Ascending aorta (tissue), 2 donors: ENCODE data around the gene APBA2. TPM values are rescaled to one million over a fixed set of nuclear protein-coding genes. Genes with fewer than 3 reads are reported as not detected.

Source experiments
- DNase-seq, 2 donors: peaks; one replicate each; pipeline ENCODE4 v3.0.0-alpha.2; 2019; ENCODE audit warnings: low spot score in 2 of 2
- H3K27ac ChIP-seq, 2 donors: fragments of 200-600 bp; sonication (generic); one replicate each; pipeline ENCODE4 v1.5.1; 2016 to 2017; ENCODE audit warnings: mild to moderate bottlenecking in 1 of 2
- H3K27me3 ChIP-seq: fragments of 200-600 bp; sonication (generic); one replicate; pipeline ENCODE4 v1.5.1; 2017
- H3K36me3 ChIP-seq, 2 donors: fragments of 200-600 bp; sonication (generic); one replicate each; pipeline ENCODE4 v1.5.1; 2016
- H3K4me1 ChIP-seq, 2 donors: fragments of 200-600 bp; sonication (generic); one replicate each; pipeline ENCODE4 v1.5.1; 2016 to 2017; ENCODE audit warnings: mild to moderate bottlenecking in 1 of 2
- H3K4me3 ChIP-seq, 2 donors: fragments of 200-600 bp; sonication (generic); one replicate each; pipeline ENCODE4 v1.5.1; 2016 to 2017; ENCODE audit warnings: mild to moderate bottlenecking in 1 of 2
- H3K9me3 ChIP-seq, 2 donors: fragments of 200-600 bp; sonication (generic); one replicate each; pipeline ENCODE4 v1.5.1; 2016
- intact Hi-C: fragments of 100-400 bp; cut with DNase I; formaldehyde crosslinking; loops from one replicate; pipeline ENCODE4 v1.15.1; 2023
- total RNA-seq: library from RNA; depleted of rRNA; stranded (reverse); fragments of >200 nt; gene quantifications from one replicate; pipeline ENCODE4 v1.1.0, GENCODE V29; 2016
- TF ChIP-seq, protein P1 (sequence below), 3 experiments: fragments of 200-600 bp in 2 of 3; fragments of 450-650 bp in 1 of 3; sonication (generic) in 2 of 3; IDR thresholded peaks; one replicate each; pipeline ENCODE4 v1.5.1; 2016 to 2019; ENCODE audit warnings: antibody characterized with exemption in 3 of 3, mild to moderate bottlenecking in 1 of 3, moderate library complexity in 1 of 3

Gene APBA2
- total RNA-seq, 1 donor from 2014 or later = 2.4 TPM

DNA sequence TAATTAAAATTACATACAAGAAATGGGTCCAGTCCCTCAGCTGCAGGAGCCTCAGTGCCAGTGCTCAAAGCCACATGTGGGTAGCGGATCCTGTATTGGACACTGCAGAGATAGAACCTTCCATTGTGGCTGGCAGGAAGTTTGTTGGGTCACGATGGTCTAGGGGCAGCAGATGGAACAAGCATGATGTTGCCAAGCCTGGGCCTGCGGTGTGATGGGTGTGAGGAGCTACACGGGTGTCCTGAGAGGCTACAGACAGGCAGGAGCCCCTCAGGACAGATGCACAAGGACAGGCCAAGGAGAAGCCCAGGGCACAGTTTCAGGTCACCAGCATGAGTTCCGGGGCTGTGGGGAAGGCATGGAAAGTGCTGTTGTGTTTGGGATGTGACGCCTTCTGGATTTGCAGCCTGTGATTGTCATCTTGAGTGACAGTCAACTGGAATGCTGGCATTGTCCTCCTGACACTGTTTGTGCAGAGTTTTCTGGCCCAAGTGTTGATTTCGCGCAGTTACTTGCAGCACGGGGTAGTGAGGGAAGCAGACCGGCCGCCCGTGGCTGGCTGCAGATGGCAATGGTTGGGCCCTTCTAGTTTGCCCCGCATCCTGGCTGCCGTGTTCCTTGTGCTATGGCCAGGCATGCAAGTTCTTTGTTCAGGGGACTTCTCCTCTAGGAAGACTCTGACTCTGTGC is 206.7 kb downstream of the APBA2 start:
- intact Hi-C loops = no loop called here
- no peaks in the 10 kb centered on the region for H3K4me1 ChIP-seq
- TF ChIP-seq, protein P1, sequence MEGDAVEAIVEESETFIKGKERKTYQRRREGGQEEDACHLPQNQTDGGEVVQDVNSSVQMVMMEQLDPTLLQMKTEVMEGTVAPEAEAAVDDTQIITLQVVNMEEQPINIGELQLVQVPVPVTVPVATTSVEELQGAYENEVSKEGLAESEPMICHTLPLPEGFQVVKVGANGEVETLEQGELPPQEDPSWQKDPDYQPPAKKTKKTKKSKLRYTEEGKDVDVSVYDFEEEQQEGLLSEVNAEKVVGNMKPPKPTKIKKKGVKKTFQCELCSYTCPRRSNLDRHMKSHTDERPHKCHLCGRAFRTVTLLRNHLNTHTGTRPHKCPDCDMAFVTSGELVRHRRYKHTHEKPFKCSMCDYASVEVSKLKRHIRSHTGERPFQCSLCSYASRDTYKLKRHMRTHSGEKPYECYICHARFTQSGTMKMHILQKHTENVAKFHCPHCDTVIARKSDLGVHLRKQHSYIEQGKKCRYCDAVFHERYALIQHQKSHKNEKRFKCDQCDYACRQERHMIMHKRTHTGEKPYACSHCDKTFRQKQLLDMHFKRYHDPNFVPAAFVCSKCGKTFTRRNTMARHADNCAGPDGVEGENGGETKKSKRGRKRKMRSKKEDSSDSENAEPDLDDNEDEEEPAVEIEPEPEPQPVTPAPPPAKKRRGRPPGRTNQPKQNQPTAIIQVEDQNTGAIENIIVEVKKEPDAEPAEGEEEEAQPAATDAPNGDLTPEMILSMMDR (IDR thresholded peaks at IDR 0.05) = no peak
- no peak overlapping the region for H3K4me3 ChIP-seq
- no peaks in the 10 kb centered on the region for H3K9me3 ChIP-seq
- no peak for DNase-seq
- H3K27me3 ChIP-seq = no peaks in the 10 kb centered on the region
- no peaks in the 10 kb centered on the region for H3K36me3 ChIP-seq
- H3K27ac ChIP-seq = no peak overlapping the region

DNA sequence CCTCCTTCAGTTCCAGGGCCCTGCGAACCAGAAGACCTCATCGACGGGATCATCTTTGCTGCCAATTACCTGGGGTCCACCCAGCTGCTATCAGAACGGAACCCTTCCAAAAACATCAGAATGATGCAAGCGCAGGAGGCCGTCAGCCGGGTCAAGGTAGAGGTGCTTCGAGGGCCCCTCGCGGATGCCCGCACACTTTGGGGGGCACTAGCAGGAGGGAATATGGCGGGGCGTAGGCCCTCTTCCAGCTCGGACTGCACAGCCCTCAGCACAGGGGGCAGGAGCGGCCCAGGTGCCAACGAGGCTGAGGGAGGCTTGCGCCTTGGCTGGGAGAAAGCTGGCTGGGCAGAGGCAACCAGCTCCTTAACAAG is 207.3 kb downstream of the APBA2 start:
- no peaks in the 10 kb centered on the region for H3K27me3 ChIP-seq
- H3K4me3 ChIP-seq = no peak overlapping the region
- H3K9me3 ChIP-seq = no peaks in the 10 kb centered on the region
- no peak for DNase-seq
- TF ChIP-seq, protein P1 (IDR thresholded peaks at IDR 0.05) = no peak
- H3K4me1 ChIP-seq = no peaks in the 10 kb centered on the region
- intact Hi-C loops = no loop called here
- no peak overlapping the region for H3K27ac ChIP-seq
- H3K36me3 ChIP-seq = no peaks in the 10 kb centered on the region

DNA sequence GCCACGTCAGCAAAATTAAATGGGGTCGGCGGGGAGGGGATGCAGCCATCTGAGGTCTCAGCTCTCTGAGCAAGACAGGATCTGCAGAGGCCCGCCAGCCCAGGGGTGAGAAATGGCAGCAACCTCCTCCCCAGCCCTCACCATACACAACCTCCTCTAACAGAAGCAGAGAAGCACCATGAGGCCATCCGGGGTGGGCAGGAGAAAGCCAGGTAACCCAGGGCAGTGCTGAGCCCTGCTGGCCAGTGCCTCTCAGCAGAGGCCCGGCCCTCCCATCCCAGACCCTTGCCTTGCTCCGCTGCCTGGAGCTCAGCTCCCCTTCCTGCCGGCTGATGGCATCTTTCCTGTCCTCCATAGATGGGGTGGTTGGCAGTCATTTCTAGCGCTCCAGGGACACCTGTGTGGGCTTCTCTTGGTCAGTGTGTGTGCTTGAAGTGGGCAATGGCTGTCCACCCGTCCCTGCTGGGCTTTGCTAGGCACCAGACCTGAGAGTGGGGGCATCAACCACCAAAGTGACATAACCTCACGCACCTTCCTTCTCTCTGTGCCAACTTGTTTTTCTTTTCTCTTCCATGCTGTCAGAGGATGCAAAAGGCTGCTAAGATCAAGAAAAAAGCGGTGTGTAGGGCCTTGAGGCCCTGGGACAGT is 208.0 kb downstream of the APBA2 start:
- H3K27ac ChIP-seq = no peak overlapping the region
- intact Hi-C loops = no loop called here
- TF ChIP-seq, protein P1 (IDR thresholded peaks at IDR 0.05) = no peak
- DNase-seq = no peak
- no peaks in the 10 kb centered on the region for H3K27me3 ChIP-seq
- no peak overlapping the region for H3K4me3 ChIP-seq
- H3K4me1 ChIP-seq = no peaks in the 10 kb centered on the region
- no peaks in the 10 kb centered on the region for H3K36me3 ChIP-seq
- no peaks in the 10 kb centered on the region for H3K9me3 ChIP-seq

DNA sequence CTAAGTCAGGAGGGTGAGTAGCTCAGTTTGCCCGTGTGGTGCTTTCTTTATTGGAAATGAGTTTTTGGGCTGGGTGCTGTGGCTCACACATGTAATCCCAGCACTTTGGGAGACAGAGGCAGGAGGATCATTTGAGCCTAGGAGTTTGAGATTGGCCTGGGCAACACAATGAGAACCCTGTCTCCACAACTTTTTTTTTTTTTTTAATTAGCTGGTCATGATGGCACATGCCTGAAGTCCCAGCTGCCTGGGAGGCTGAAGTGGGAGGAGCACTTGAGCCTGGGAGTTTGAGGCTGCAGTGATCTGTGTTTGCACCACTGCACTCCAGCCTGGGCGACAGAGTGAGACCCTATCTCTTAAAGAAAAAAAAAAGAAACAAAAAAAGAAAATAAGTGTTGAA is 208.9 kb downstream of the APBA2 start:
- Histone ChIP-seq H3K27me3 (no peaks in the 10 kb centered on the region), H3K27ac (no peak overlapping the region), H3K9me3 (no peaks in the 10 kb centered on the region), H3K4me1 (no peaks in the 10 kb centered on the region), H3K36me3 (no peaks in the 10 kb centered on the region), H3K4me3 (no peak overlapping the region)
- DNase-seq = no peak
- intact Hi-C loops = no loop called here
- TF ChIP-seq, protein P1 (IDR thresholded peaks at IDR 0.05) = no peak

DNA sequence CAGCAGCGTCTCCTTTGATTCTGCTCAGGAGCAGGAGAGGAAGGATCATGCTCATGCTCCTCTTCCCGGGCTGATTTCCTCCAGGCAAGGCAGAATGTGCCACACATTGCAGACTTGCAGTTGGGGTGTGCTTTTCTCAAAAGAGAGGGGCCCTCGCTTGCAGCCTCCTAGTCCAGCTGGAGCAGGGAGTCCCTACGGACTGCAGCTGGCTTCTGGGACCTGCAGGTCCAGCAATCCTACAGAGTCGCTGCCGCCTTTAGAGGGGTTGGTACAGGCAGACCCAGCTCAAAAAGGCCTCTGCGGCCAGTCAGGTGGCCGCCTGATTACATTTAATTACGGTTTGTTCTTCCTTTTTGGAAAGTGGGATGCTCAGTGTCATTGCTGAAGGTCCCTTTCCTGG is 210.0 kb downstream of the APBA2 start:
- no peak for DNase-seq
- no peaks in the 10 kb centered on the region for H3K4me1 ChIP-seq
- intact Hi-C loops = no loop called here
- no peaks in the 10 kb centered on the region for H3K36me3 ChIP-seq
- H3K27me3 ChIP-seq = no peaks in the 10 kb centered on the region
- TF ChIP-seq, protein P1 (IDR thresholded peaks at IDR 0.05) = no peak
- H3K4me3 ChIP-seq = no peak overlapping the region
- no peak overlapping the region for H3K27ac ChIP-seq
- H3K9me3 ChIP-seq = no peaks in the 10 kb centered on the region
